HPDE6-E6E7 (cell line): ENCODE measurements around the gene HLA-DRB1.
"Not testable (repeated sequence)": the region's sequence is repeated elsewhere in the genome, so short reads cannot be mapped to it uniquely, and the experiment has no call there.

Experiments
- DNase-seq: peaks from one replicate; pipeline ENCODE4 v3.0.0; 2011; ENCODE audit warnings: missing footprints; ENCODE audit errors: extremely low spot score

Gene HLA-DRB1

DNA sequence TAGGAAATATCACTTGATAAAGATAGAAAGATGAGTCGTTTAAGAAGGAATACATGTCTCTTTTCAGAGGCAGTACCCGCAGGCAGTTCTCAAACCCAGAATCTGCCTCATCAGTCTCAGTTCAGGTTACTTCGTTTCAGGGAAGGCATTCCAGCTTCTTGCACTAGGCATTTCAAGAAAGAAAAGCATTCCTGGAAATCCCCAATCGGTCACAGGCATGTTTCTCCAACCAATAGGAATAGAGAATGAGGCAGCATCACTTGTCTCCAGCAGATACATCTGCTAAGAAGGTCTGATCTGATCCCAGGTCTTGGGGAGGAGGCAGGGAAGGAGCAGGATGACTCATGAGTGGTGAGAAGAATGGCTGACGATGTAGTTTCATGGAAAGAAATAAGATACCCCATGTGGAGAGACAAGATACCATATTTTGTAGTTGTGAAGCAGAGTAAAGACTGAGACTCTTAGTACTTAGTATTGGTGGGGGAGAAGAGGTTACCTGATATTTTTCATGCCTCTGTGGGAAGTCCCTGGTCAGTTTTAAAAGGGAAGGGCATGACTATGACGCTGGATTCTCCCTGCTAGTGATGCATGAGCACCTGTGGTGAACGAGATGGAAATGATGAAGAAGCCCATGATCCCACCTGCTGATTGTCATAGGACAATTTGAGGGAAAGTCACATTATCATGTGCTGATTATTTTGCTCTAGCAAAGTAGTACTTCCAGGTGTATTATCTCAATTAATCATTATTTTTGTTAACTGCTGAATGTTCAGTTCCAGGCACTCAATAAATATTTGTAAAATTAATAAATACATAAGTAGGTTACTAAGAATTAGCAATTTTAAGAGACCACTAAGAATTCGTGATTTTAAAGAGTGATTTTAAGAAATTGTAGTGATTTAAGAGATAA lies 20.3 kb upstream of the HLA-DRB1 start:
- peak; percentile 49 for DNase-seq

DNA sequence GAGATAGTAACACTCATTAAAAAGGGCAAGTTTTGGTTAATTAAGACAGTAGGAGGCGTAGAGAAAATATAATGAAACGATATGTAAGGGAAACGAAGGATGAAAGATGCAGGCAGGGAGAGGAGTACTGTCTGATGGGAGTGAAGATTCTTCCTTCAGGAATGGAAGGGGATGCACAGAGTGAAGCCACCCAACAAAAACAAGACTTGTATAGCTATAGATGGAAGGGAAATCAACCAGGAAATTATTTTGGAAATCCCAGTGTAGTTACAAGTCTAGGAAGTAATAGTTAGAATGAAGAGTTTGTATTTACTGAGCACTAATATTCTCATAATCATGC lies 19.7 kb upstream of the HLA-DRB1 start:
- no peak for DNase-seq

DNA sequence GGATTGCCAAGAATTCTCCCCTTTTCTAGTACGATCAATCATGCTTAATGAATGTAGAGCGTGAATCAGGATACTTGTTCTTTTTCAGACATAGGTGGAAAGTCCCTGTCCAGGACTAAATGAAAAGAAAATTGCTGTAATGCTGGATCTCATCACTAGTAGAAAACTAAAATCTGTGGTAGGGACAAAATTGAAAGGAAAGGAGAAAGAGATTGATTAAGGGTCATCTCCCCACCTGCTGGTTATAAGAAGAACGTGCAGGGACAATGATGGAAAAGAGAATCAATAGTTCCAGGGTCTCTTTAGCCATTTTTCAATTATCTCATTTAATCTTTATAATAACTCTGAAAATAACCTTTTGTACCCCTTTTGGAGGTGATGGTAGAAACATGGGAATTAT lies 18.7 kb upstream of the HLA-DRB1 start:
- DNase-seq = no peak

DNA sequence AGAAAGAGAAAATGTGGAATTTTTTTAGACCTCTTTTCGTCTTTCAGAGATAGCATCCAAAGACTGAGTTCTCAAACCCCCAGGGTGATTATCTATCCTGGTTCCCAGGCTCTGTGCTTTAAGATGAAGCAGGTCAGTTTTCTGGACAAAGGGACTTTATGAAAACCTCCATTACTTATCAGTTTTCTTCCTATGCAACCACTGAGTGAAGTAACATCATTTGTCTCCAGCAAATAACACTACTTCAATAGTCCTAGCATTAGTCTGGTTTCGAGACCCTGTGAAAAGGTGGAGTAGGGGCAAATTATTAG lies 18.3 kb upstream of the HLA-DRB1 start:
- DNase-seq = no peak

DNA sequence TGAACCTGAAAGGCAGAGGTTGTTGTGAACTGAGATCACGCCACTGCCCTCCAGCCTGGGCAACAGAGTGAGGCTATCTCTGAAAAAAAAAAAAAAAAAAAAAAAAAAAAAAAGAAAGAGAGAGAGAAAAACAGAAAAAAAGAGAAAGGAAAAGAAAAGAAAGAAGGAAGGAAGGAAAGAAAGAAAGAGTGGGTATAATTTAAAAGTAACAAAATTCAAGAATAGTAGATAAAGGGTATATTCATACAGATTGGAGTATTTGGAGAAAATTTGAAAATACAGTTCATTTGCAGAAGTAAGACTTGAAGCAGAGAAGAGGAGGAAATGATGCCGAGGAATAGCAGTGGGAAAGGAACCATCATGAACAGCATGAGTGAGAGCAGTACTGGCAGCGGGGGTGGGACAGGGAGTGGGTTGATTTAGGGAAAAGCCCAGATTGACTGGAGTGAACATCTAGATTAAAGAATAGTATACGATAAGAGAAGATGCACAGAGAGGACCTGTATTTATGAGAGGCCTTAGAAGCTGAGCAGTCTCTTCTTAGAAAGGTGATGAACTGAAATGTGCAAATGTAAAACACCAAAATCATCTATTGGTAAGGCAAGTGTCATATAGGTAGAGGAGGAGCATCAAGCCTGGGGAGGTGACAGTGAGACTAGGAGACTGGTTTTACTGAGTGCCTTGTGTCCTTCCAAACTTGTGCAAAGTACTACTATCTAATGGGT lies 17.8 kb upstream of the HLA-DRB1 start:
- no peak for DNase-seq

DNA sequence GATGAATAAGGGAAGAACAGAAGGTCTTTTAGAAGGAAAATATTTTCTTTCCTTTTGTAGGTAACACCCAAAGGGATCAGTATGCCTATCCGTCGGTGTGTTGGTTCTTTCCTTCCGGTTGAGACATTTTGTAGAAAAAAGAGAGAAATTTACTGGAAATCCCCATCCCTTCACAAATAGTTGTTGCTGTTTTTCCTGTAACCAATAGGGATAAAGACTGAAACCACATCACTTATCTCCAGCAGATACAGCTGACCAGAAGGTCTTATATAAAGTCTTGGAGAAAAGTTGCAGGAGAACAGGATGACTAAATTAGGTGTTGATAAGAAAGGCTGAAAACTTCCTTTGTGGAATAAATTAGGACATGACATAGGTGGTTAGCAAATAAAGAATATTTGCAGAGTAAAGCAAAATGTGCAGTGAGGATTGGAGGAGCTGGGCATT lies 14.8 kb upstream of the HLA-DRB1 start:
- no peak for DNase-seq

DNA sequence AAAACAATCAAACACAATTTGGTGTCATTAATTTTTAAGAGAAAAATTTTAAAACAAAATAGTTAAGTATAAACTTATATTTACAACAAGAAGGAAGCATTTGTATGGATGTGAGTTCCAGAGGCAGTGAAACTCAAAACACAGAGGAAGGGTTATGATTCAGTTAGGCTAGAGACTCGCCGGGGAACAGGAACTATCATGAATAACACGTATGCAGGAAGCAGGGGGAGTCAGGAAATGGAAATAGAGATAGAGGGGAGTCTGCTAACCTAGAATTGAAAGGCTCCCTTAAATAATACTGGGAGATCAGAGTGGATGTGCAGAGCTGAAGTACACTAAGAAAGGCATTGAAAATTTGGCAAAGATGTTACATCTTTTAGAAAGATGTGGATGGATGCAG lies 14.2 kb upstream of the HLA-DRB1 start:
- DNase-seq = no peak

DNA sequence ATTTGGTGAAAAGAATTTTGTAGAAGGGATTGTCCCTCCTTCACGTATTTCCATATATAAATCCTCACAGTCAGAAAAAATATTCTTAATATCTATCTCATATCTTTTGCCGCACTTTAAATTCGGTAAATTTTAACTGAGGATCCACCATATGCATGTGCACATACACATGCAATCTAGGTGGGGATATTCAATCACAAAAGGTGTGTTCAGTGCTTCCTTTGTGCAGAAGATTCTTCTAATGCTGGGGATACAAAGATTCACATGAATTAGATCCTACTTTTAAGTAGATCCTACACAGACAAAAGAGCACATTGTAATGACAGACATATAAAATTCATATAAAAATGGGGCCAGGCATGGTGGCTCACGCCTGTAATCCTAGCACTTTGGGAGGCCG lies 13.6 kb upstream of the HLA-DRB1 start:
- no peak for DNase-seq

DNA sequence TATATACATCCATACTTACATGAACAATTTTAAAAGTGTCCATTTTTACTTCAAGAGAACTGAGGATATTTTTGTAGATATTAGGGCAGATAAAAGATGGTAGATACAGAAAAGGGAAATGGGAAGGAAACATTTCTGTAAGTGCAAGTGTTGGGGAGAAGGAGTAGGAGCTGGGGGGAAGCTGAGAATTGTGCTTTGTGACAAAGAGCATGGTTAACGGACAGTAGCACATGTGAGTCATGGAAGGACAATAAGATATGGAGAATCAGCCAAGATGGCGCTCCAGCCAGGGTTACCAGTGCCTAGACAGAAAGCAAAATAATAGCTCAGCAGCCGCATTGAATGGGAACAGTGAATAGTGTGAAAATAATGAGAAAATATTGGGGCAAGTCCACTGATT lies 12.7 kb upstream of the HLA-DRB1 start:
- no peak for DNase-seq

DNA sequence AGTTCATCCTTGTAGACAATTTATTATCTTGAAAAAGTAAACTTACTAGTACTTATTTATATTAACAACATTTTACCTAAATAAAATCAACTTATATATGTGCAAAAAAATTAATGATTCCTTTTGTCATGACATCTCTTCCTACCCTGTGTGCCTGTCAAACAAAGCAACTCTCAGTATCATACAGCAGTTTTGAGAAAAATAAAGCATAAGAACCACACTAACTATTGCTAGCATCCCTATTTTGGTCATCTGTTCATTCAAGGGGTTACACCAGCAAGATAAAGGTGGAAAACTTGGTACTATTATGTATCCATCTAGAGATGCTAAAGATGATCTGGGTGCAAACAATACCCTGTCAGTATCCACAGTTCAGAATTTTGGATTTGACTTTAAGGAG lies 7.4 kb upstream of the HLA-DRB1 start:
- DNase-seq = no peak

DNA sequence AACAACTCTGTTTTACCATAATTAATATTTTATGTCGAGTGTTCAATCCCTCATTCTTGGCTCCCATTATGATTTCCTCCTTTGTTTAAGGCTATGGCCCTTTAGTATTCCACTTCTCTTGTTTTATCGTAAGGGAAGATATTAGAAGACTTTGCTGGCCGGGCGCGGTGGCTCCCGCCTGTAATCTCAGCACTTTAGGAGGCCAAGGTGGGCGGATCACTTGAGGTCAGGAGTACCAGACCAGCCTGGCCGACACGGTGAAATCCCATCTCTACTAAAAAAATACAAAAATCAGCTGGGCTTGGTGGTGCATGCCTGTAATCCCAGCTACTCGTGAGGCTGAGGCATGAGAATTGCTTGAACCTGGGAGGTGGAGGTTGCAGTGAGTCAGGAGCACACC lies 1.1 kb upstream of the HLA-DRB1 start:
- not testable (repeated sequence) for DNase-seq

DNA sequence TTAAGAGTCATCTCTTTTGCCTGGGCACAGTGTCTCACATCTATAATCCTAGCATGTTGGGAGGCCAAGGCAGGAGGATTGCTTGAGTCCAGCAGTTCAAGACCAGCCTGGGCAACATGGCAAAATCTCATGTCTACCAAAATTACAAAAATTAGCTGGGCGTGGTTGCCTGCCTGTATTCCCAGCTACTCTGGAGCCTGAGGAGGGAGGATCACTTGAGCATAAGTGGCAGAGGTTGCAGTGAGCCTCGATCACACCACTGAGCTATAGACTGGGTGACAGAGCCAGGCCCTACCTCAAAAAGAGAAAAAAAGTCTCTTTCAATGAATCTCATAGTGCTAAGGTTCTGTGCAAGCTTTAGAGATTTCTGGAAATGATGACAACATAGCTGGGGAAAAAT lies 1.5 kb downstream of the HLA-DRB1 start:
- no peak for DNase-seq

DNA sequence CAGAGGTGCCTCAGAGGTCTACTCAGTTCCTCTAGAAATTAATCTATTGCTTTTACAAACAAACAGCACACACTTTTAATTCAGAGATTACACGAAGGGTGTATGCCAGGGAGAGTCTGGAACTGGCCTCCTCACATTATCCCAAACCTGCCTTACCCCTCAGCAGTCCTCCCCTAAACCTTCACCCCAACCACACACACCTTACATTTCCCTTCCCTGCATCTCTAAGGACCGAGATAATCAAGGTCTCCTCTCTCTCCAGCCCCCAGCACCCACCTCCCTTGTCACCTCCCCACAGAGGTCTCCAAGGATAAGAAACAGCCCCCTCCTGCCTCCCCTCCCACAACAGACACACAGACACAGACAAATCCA lies 6.1 kb downstream of the HLA-DRB1 start:
- no peak for DNase-seq

DNA sequence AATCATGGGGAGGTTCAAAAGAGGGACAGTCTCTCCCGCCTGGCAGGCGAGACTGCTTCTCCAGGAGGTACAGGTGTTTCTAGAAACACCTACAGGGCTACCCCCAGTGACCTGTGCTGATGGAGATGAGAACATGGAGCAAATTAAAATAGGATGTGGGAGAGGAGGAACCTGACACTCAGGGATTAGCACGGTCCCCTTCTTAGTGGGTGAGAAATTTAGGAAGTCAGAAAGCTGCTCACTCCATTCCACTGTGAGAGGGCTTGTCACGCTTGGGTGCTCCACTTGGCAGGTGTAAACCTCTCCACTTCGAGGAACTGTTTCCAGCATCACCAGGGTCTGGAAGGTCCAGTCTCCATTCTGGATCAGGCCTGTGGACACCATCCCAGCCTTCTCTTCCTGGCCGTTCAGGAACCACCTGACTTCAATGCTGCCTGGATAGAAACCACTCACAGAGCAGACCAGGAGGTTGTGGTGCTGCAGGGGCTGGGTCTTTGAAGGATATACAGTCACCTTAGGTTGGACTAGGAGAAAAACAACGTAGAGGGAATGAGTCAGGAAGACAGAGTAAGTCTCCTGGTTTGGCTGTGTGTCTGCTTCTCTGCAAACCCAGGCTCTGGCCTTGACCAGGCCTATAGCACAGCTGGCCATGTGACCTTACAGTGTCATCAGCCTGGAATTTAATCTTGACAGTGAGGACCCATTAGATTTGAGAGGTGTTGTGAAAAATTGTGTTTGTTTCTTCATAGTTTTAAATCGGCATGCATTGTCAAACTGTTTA lies 8.1 kb downstream of the HLA-DRB1 start:
- no peak for DNase-seq

DNA sequence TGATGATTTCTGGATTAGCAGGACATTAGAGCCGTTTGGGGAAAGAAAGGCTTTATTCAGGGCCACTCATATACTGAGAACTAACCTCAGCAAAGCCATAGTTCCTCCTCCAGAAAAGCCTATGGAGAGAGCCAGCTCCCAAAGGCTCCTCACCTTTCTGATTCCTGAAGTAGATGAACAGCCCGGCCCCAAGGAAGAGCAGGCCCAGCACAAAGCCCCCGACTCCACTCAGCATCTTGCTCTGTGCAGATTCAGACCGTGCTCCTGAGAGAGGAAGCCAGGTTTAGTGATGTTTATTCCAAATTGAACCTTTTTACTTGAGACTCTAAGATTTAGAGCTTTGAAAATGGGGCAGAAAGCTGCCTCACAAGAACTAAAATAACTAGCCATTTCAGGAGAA lies 9.1 kb downstream of the HLA-DRB1 start:
- DNase-seq = no peak

DNA sequence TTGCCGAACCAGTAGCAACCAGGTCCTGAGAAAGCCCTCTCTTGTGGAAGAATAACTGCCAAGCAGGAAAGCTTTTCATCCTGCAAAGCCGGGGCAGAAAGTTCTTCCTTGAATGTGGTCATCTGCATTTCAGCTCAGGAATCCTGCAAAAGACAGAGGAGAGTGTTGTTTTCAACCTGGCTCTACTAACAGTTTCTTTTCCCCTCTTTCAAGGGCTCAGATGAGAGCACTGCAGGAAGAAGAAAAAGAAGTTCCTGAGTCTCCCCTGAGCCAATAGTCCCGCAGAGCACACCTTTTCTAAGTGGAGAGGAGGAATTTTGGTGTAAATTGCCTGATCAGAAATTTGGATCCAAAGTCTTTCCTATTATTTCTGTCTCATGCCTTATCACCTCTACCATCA lies 10.7 kb downstream of the HLA-DRB1 start:
- DNase-seq = no peak

DNA sequence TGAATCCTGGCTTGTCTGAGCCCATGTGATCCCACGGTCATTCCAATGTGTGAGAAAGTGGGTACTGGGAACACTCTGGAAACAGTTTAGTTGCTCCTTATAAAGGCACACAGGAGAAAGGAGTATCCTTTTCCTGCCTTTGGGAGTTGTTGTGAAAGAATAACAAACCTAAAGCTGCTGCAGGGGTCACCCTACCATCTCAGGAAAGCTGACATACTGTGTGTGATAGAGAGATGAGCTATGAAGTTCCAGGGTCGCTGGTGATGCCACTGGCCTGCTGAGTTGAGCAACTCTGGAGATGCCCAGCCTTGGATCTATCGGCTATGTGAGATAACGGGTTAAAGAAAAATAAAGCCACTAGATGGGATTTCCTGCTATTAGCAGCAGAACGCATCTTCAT lies 12.2 kb downstream of the HLA-DRB1 start:
- not testable (repeated sequence) for DNase-seq

DNA sequence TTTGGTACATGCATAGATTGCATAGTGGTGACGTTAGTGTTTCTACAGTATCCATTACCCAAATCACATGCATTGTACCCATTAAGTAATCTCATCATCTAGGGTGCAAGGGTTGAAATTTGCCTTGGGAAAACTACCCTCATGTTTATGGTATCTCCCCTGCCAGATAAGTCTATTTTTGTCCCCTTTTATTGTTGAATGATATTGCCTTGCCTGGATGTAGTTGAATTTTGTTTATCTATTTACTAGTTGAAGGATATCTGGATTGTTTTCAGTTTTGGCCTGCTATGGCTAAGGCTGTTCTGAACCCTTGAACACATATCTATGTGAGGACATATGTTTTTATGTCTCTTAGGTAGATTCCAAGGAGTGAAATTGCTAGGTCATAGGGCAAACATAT lies 13.4 kb downstream of the HLA-DRB1 start:
- DNase-seq = no peak

DNA sequence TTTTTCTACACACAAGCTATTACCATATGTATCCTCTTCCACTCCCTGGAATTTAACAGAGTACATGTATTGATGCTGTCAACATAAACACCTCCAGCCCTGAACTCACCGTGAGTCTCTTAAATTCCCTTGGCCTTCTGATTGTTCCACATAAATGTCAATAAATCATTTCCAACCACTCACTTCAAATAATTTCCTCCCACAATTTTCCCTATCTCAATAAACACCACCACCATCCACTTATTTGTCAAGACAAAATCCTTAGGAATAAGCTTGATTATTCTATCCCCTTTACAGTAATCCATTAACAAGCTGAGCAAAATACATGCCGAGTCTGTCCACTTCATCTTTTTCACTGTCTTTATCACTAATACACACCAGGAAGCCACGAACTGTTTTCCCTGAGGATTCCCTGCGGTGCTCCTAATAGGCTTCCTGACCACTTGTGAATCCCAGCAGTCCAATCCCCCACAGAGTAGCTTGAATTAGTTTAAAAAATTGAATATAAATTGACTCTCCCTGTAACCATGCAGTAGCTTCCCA lies 19.2 kb downstream of the HLA-DRB1 start:
- DNase-seq = no peak

DNA sequence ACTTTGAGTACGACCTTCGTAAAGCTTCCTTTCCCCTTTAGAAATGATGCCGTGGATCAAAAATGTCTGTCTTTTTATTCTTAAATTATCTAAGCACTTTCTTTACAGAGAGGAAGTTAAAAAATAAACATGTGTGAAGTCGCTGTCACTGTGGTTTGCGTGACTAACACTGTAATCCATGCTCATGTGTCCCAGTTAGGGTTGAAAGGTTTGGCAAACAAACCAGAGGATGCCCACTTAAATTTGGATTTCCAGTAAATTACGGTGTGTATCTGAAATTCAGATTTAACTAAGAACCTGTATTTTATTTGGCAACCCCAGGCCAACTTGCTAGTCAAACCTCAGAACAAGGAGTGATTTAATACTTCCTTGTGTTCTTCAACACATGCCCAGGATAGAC lies 21.1 kb downstream of the HLA-DRB1 start:
- DNase-seq = no peak

DNA sequence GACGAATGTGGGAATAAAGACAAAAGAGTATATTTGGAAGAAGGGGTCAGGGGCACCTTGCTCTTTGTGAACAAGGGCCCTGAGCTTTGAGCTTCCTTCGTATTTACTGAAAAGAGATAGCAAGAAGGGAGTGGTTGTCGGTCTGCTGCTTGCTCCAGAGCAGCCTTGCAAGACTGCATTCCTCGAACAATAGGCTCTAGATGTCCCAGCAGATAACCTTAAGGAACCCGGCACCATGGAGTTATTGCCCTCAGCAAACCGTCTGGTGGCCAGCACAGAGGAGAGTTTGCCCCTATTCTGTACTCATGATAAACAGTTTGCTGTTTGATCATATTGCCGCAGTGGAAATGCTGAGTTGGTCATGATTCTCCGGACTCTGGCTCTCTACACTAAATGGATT lies 22.7 kb downstream of the HLA-DRB1 start:
- no peak for DNase-seq

DNA sequence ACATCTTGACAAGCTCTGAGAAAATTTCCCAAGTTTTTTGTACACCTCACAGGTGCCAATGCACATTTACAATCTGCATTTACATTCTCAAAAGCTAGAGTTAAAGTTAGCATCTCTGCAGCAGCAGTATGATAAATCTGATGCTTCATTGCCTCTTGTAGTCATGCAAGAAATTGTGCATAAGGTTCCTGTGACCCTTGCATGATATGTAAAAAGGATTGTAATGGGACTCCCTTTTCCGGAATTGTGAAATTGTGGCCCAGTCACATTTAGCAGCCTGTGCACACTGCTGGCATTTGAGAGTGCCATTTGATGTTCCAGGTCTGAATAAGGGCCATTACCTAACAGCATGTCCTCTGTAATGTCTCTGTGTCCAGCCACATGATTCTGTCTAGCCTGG lies 24.1 kb downstream of the HLA-DRB1 start:
- no peak for DNase-seq
